Endometrium (tissue), 2 donors: ENCODE data around the gene KIF16B.

Experiments
- FAIRE-seq: peaks from 2 replicates; lab custom pipeline; 2012; peaks lifted over from hg19 to GRCh38; lab: Jason Lieb, UNC
- donor health status: control.
- donor health status: control.

The KIF16B gene

GRCh38 chr20:16352321-16352720, 220.9 kb downstream of the KIF16B start:
- no peak for FAIRE-seq

DNA sequence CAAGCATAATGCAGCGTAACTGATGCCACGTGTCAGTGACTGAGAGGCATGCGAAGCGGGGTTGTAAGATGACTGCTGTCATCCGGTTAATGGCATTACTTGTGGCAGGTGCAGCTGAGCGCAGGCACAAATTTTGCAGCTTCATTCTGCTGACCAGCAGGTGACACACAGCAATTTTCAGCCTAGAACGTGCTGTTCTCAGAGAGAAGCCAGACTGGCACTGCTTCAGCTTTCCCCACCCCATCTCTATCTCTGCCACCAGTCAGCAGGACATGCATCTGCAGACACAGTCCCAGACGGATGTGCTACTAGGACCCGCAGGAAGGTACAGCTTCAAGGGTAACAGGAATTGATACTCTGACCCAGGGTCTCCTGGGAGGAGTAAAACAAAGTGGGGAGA, 221.8 kb downstream of the KIF16B start:
- no peak for FAIRE-seq

DNA sequence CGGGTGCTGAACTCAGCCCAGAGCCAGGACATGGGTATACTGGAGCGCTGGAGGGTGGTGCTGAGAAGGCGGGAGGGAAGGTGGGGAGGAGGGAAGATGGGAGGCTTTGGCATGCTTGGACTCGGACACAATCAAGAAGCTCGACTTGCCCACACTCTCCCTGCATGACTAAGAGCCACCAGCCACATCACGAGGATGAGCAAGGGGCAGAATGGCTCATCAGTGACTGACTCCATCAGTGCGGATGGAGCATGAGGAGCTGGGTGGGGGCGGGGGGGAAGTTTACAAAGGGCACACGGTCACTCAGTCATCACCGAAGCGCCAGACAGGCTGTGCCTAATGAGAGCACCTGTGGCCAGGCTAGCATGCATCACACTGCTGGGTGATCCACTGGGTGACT, 222.8 kb downstream of the KIF16B start:
- no peak for FAIRE-seq

GRCh38 chr20:16349523-16350260, 223.6 kb downstream of the KIF16B start:
- FAIRE-seq = no peak

DNA sequence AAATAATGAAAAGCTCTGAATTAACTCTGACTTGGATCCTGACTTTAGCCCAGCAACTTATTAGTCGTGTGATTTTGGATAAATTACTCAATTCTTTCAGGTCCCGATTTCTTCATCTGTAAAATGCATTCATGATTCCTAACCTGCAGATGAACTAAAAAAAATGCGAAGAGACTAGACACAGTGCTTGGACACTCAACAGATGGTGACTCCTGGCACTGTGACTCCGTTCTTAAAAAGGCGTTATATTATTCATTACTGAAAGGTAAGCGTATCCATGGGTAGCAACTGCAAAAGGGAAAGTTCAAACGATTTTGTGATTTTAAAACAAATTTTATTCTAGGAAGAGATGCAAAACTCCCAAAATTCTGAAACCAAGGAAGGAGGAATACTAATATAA, 226.3 kb downstream of the KIF16B start:
- FAIRE-seq = no peak

DNA sequence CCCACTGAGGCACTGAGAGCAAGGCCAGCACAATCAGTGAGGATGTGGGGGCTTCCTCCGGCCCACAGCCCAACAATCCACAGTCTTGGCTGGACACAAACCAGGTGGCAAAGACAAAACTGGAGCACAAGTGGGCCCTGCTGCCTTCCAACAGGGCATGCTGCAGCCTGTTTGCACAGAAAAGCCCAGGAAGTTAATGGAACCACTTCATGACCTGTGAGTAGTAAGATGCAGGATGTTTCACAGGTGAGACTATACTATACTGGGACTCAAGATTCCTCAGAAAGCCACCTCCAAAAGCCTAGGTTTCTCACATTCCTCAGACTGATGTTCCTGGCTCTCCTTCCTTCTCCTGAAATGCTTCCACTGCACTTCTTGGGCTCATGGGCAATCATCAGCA, 235.5 kb downstream of the KIF16B start:
- FAIRE-seq = no peak

- no peak for FAIRE-seq
Observed at GRCh38 chr20:16327606-16328005, 245.6 kb downstream of the KIF16B start.

DNA sequence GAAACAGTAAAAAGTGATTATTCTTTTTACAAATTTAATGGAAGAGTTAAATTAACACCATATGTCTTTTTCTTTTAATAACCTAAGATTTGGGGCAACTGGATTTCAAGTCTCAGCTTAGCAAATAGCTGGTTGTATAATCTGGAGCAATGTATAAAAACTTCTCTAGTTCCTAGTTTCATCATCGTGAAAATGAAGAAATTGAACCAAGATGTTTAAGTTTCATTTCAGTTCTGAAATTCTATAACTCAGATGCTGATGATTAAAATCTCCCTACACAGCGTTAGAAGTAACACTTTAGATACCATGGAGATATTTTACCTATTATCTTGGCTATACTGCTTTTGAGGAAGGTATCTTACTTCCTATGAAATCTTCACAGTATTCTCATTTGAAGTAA, 252.0 kb downstream of the KIF16B start:
- FAIRE-seq = no peak

GRCh38 chr20:16317445-16318362, 255.5 kb downstream of the KIF16B start:
- FAIRE-seq = no peak

GRCh38 chr20:16316513-16316912, 256.7 kb downstream of the KIF16B start:
- FAIRE-seq = no peak

GRCh38 chr20:16314748-16315159, 258.5 kb downstream of the KIF16B start:
- no peak for FAIRE-seq

DNA sequence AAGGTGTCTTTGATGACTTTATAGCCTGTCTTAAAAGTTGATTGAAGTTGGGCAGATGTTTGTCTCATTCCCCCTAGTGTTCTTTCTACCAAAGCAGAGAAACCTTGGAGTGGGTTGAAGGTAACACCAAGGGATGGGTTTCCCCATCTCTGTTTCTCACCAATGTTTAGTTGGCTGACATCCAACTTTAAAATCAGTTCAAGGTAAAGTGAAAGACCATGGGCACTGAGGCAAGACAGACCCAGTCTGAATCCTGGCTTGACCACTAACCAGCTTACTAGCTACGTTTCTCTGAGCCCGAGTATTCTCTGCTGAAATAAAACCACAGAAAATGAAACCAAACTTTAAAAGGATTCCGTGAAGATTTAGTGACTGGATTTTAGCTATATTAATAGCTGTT, 258.9 kb downstream of the KIF16B start:
- no peak for FAIRE-seq

DNA sequence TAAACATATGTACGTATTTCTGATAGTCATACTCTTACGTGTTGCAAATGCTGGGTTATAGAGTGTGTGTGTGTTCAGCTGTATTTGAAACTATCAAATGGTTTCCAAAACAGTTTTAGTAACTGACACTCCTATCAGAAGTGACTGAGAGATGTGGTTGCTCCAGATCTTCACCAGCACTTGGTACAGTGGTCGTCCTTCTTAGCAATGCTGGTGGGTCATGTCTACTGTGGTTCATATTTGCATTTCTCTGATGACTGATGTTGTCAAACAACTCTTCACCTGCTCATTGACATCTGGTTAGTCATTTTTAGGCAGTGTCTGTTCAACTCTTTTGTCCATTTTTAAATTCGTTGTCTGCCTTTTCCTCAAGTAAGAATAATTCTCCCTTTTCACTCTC, 259.3 kb downstream of the KIF16B start:
- FAIRE-seq = no peak

- FAIRE-seq = no peak
Observed at GRCh38 chr20:16312998-16313397, 260.2 kb downstream of the KIF16B start.

GRCh38 chr20:16311756-16312155, 261.5 kb downstream of the KIF16B start:
- no peak for FAIRE-seq

GRCh38 chr20:16308754-16309153, 264.5 kb downstream of the KIF16B start:
- no peak for FAIRE-seq

DNA sequence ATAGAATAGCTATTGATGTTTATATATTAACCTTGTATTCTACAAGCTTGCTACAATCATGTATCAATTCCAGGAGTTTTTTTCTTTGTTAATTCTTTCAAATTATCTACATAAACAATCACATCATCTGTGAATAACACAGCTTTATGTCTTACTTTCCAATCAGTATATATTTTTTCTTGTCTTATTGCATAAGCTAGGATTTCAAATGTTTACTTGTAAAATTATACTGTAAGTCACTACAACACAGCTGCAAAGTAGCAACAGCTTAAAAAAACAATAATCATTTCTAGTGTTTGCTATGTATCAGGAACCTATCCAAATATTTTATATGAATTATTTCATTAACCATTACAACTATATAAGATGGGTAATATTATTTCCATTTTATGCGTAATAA, 270.4 kb downstream of the KIF16B start:
- FAIRE-seq = no peak

- no peak for FAIRE-seq
Observed at GRCh38 chr20:16301986-16302385, 271.3 kb downstream of the KIF16B start.

GRCh38 chr20:16299897-16300296, 273.4 kb downstream of the KIF16B start:
- no peak for FAIRE-seq

DNA sequence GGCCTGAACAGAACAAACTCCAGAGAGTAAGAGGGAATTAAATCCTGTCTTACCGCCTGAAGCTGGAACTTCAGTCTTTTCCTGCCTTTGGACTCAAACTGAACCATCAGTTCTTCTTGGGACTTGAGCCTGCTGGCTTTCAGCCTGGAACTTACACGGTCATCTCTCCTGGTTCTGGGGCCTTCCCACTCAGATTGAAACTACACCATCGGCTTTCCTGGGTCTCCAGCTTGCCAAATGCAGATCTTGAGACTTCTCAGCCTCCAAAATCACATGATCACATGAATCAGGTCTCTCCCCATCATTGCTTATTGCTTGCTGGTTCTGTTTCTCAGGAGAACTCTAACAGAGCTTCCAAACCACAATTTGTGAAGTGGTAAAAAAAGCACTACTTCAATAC, 276.3 kb downstream of the KIF16B start:
- FAIRE-seq = no peak

DNA sequence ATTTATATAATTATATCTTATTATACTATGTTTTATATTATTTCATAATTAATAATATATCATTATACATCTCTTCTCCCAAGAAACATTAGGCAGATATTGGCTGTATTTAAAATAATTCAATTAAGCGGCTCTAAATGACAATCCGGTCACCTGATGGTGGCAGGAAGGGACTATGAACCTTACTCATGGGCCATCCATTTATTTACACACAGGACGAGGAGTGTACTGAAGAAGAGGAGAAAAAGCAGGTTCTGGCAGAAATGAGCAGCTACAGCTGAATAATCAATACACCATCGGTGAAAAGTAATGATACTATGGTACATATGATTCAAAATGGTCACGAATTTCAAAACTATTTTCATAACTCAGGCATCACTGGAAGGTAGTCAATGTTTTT, 277.7 kb downstream of the KIF16B start:
- no peak for FAIRE-seq

DNA sequence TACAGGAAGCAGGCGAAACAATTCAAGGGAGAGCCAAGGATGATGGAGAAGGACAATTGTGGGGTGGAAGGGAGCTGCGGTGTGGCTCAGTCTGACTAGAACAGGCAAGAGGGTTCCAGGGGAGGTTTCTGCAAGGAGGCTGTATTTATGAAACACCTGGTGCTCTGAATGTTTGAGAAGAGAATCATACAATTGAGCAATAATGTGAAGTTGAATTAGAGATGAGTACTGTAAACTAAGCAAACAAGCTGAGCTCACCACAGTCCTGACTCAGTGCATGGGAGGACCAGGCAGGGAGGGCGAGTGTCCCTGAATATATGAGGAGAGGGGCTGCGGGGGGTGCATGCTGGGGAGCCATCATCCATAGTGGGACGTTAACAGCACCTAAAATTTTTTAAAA, 279.7 kb downstream of the KIF16B start:
- no peak for FAIRE-seq

- no peak for FAIRE-seq
Observed at GRCh38 chr20:16292226-16292880, 280.9 kb downstream of the KIF16B start.
